Measurements from ENCODE around the gene COL13A1. TPM values are rescaled to one million over a fixed set of nuclear protein-coding genes. Genes with fewer than 3 reads are reported as not detected.

The COL13A1 gene
- total RNA-seq, 1 experiment from 2014 or later, result 3.6 TPM

GRCh38 chr10:69943292-69943820 is 141.7 kb downstream of the COL13A1 start:
- no peak overlapping the region for H2BK20ac ChIP-seq (ENCODE audit: low read depth, low read length, poor library complexity, severe bottlenecking)
- H2BK15ac ChIP-seq (ENCODE audit: low read depth, low read length), result no peak overlapping the region
- H3K4me2 ChIP-seq (ENCODE audit: insufficient read depth, insufficient read length, low read length), result no peak overlapping the region
- H3K23me2 ChIP-seq (ENCODE audit: insufficient read length, low read depth, low read length, poor library complexity, severe bottlenecking), result no peaks in the 10 kb centered on the region
- no peak overlapping the region for H3T11ph ChIP-seq (ENCODE audit: low read length)
- Mint-ChIP-seq H3K27me3 (ENCODE audit: low read depth) (peaks cover 18% of the 10 kb centered on the region), H3K4me3 (no peak overlapping the region), H3K9me3 (peaks cover 7 to 8% of the 10 kb centered on the region in 2 experiments; a peak in 3 of 5 replicates), H3K4me1 (peaks cover 4 to 6% of the 10 kb centered on the region in 2 experiments; a peak in 3 of 4 replicates), H3K36me3 (ENCODE audit: insufficient read depth in 1 of 3, low read depth in 3 of 3) (peaks cover 0 to 10% (median 0%) of the 10 kb centered on the region in 3 experiments; a peak in 2 of 7 replicates), H3K27ac (no peak overlapping the region)
- no peak for DNase-seq
- no peak overlapping the region for H2BK12ac ChIP-seq (ENCODE audit: insufficient read length, low read depth, low read length)
- no peak overlapping the region for H3K27ac ChIP-seq (ENCODE audit: insufficient read length, low read depth, low read length)
- no peak overlapping the region for H4K91ac ChIP-seq (ENCODE audit: insufficient read length, low read depth, low read length)
- H3K27me3 ChIP-seq (ENCODE audit: insufficient read depth, low read length), result no peaks in the 10 kb centered on the region
- H4K8ac ChIP-seq (replicated peaks; ENCODE audit: insufficient read length, low read depth, low read length), result no peak overlapping the region
- no peak for TF ChIP-seq CTCF (conservative IDR thresholded peaks at IDR 0.05)
- no peaks in the 10 kb centered on the region for H3K79me1 ChIP-seq (ENCODE audit: insufficient read depth, low read depth, low read length, poor library complexity, severe bottlenecking)
- no peaks in the 10 kb centered on the region for H3K4me1 ChIP-seq (ENCODE audit: insufficient read depth, low read length)
- no peak overlapping the region for H4K5ac ChIP-seq (ENCODE audit: insufficient read length, low read depth, low read length)
- no peak overlapping the region for H3K18ac ChIP-seq (ENCODE audit: insufficient read length, low read depth, low read length)
- H3K23ac ChIP-seq (ENCODE audit: insufficient read length, low read depth, low read length), result no peak overlapping the region
- H2AK5ac ChIP-seq (ENCODE audit: insufficient read length, low read length), result no peak overlapping the region
- no CpG with 5 or more reads among the region's 19 CpGs for WGBS (ENCODE audit: extremely low coverage, insufficient read length, low lambda C conversion rate)
- H2BK120ac ChIP-seq (ENCODE audit: low read depth, low read length, poor library complexity, severe bottlenecking), result no peak overlapping the region
- no peak overlapping the region for H3K56ac ChIP-seq (ENCODE audit: insufficient read length, low read depth, low read length)
- H3K9me3 ChIP-seq (ENCODE audit: control insufficient read depth, low read depth, low read length), result peaks cover 5% of the 10 kb centered on the region
- H3K14ac ChIP-seq (ENCODE audit: insufficient read depth, low read length), result no peak overlapping the region; the same call in 1 of the 2 replicates
- H4K20me1 ChIP-seq (ENCODE audit: control insufficient read depth, insufficient read depth, insufficient read length), result no peaks in the 10 kb centered on the region
- no peak overlapping the region for H3K4ac ChIP-seq (ENCODE audit: low read depth, low read length)
- H2AFZ ChIP-seq (ENCODE audit: low read length), result no peak overlapping the region
- H2BK5ac ChIP-seq (ENCODE audit: insufficient read length, low read length), result no peak overlapping the region
- H3K9ac ChIP-seq (ENCODE audit: extremely low read depth, insufficient read length, low read length), result no peak overlapping the region
- no peaks in the 10 kb centered on the region for H3K79me2 ChIP-seq (ENCODE audit: insufficient read depth, low read length)

All from H9 (cell line).